Vagina (tissue), 2 donors: ENCODE results near the gene TM9SF2.
A peak's percentile ranks its signal among the peaks of the same experiment; 100 is the strongest.

Source experiments
- POLR2A ChIP-seq, 2 donors: fragments of 450-650 bp; IDR thresholded peaks; one replicate each; pipeline ENCODE4 v1.6.1; 2017; ENCODE audit warnings: antibody characterized with exemption in 2 of 2, mild to moderate bottlenecking in 2 of 2, moderate library complexity in 2 of 2
- TF ChIP-seq, protein P1 (sequence below), 3 experiments: fragments of 450-650 bp in 2 of 3; fragments of 200-600 bp in 1 of 3; sonication (generic) in 1 of 3; IDR thresholded peaks; one replicate each; pipeline ENCODE4 v1.5.1; 2017 to 2019; ENCODE audit warnings: antibody characterized with exemption in 3 of 3, mild to moderate bottlenecking in 2 of 3, moderate library complexity in 2 of 3

DNA sequence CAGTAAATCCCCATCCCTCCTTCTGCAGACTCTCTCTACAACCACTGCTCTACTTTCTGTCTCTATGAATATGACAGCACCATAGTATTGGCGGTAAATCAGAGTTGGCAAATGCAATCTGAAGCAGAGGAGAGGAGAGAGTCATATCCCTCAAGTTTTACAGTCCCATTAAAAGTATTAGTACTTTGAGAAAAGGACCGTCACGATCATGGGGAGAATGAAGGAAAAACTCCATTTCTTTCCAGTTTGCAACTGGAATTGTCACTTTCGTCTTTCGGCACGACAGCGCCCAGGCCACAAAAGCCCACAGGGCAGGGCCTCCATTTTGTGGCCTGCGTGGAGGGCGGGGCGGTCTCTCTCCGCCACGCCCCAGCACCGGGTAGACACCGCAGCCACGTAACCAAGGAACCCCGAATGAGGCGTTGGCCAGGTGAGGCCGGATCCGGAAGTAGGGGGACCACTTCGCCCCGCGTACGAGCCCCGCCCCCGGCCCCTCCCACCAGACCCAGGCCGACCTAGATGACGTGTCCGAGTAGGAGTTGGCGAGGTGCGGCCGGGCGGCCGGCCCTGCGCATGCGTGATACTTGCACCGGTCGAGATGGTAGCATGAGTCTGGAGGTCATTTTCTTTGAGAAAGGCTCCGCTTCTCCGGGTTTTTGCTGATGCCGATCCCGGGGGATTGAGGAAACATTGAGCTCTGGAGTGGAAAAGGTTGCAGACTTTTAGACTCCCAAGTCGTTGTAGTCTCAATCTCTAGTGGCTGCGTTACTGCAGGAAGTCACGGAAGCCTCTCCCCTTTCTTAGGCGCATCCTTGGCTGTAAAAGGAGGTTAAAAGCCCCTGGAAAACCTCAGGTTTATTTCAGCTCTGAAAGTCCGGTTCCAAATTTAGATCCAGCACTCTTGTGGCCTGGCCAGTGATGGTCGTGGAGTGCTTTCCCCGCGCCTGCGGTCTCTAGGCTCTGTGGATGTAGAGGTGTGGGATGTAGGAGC is 2.8 kb upstream of the TM9SF2 start:
- TF ChIP-seq, protein P1, sequence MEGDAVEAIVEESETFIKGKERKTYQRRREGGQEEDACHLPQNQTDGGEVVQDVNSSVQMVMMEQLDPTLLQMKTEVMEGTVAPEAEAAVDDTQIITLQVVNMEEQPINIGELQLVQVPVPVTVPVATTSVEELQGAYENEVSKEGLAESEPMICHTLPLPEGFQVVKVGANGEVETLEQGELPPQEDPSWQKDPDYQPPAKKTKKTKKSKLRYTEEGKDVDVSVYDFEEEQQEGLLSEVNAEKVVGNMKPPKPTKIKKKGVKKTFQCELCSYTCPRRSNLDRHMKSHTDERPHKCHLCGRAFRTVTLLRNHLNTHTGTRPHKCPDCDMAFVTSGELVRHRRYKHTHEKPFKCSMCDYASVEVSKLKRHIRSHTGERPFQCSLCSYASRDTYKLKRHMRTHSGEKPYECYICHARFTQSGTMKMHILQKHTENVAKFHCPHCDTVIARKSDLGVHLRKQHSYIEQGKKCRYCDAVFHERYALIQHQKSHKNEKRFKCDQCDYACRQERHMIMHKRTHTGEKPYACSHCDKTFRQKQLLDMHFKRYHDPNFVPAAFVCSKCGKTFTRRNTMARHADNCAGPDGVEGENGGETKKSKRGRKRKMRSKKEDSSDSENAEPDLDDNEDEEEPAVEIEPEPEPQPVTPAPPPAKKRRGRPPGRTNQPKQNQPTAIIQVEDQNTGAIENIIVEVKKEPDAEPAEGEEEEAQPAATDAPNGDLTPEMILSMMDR (IDR thresholded peaks at IDR 0.05) = no peak
- TF ChIP-seq POLR2A (IDR thresholded peaks at IDR 0.05) = peak in 1 of 2 donors; percentile 55
